Ovary (tissue), 3 donors: ENCODE results near the gene SNAI3.

Experiments used
- POLR2A ChIP-seq: fragments of 450-650 bp; IDR thresholded peaks from one replicate; pipeline ENCODE4 v1.6.1; 2017; ENCODE audit warnings: antibody characterized with exemption, mild to moderate bottlenecking, moderate library complexity
- TF ChIP-seq, protein P1 (sequence below), 3 donors: fragments of 450-650 bp in 2 of 3; fragments of 200-600 bp in 1 of 3; IDR thresholded peaks; one replicate each; pipeline versions ENCODE4 v1.5.1 to v1.8.0; 2016 to 2022; ENCODE audit warnings: antibody characterized with exemption in 3 of 3, mild to moderate bottlenecking in 1 of 3
- donor health status: DM: no; HTN: no; CAD: no.

DNA sequence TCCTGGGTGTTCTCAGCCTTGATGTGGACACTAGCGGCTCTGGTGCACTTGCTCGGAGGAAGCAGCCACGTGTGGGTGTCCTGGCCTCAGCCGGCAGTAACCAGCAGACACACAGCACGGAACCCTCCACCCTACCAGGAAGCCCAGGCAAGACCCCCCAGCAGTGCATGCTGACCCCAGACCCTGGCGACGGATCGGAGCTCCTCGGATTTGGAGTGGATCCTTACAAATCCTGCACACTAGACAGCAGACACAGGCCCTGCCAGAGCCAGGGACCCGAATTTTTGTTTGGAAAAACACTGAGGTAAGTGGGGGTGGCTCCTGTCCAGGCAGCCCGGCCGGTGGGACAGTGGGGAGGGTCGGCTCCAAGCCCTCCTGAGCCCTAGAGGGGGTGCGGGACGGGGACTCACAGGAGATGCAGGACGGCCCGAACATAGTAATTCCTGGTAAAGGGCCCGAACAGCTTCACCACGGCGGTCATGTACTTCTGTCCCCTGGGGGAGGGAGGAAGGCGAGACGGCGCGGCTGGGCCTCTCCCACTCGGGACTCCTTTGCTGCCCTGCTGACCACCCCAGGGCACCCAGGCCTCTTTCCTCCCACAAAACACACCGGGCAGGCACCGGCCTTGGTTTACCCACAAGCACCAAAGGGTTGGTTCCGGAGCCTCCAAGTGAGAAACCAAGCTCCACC lies 39.8 kb downstream of the SNAI3 start:
- TF ChIP-seq, protein P1, sequence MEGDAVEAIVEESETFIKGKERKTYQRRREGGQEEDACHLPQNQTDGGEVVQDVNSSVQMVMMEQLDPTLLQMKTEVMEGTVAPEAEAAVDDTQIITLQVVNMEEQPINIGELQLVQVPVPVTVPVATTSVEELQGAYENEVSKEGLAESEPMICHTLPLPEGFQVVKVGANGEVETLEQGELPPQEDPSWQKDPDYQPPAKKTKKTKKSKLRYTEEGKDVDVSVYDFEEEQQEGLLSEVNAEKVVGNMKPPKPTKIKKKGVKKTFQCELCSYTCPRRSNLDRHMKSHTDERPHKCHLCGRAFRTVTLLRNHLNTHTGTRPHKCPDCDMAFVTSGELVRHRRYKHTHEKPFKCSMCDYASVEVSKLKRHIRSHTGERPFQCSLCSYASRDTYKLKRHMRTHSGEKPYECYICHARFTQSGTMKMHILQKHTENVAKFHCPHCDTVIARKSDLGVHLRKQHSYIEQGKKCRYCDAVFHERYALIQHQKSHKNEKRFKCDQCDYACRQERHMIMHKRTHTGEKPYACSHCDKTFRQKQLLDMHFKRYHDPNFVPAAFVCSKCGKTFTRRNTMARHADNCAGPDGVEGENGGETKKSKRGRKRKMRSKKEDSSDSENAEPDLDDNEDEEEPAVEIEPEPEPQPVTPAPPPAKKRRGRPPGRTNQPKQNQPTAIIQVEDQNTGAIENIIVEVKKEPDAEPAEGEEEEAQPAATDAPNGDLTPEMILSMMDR (IDR thresholded peaks at IDR 0.05), result no peak
- TF ChIP-seq POLR2A, result no peak
